HL-60/S4 treated with retinoic acid at 250 ng/mL for 4 days and 3 days (cell line): ENCODE data around the gene HCK.
"Not testable (repeated sequence)": the region's sequence is repeated elsewhere in the genome, so short reads cannot be mapped to it uniquely, and the experiment has no call there.

Source experiments
- in situ Hi-C: fragments of 300-500 bp; cut with MboI; formaldehyde crosslinking; loops from 2 replicates; pipeline ENCODE4 v1.7.0; 2022; ENCODE audit warnings: low sequenced_read_pairs

HCK gene

GRCh38 chr20:32028647-32029372, 23.2 kb upstream of the HCK start:
- in situ Hi-C loops: no loop called here

GRCh38 chr20:32029561-32029960, 22.5 kb upstream of the HCK start:
- in situ Hi-C loops: no loop called here

- in situ Hi-C loops: no loop called here
These were observed 20.8 kb upstream of the HCK start for GRCh38 chr20:32031007-32031958.

GRCh38 chr20:32033316-32033715, 18.7 kb upstream of the HCK start:
- in situ Hi-C loops: no loop called here

- in situ Hi-C loops: not testable (repeated sequence)
These were observed 18.3 kb upstream of the HCK start for GRCh38 chr20:32033721-32034120.

GRCh38 chr20:32034581-32035425, 17.2 kb upstream of the HCK start:
- in situ Hi-C loops: no loop called here

- in situ Hi-C loops: no loop called here
These were observed 16.6 kb upstream of the HCK start for GRCh38 chr20:32035426-32035779.

- in situ Hi-C loops: no loop called here
These were observed 15.8 kb upstream of the HCK start for GRCh38 chr20:32036252-32036651.

GRCh38 chr20:32036716-32037485, 15.1 kb upstream of the HCK start:
- in situ Hi-C loops: no loop called here

GRCh38 chr20:32037929-32038328, 14.1 kb upstream of the HCK start:
- in situ Hi-C loops: no loop called here

- in situ Hi-C loops: no loop called here
These were observed 11.7 kb upstream of the HCK start for GRCh38 chr20:32040142-32040953.

GRCh38 chr20:32045999-32046398, 6.0 kb upstream of the HCK start:
- in situ Hi-C loops: no loop called here

GRCh38 chr20:32050324-32050841, 1.7 kb upstream of the HCK start:
- in situ Hi-C loops: no loop called here

GRCh38 chr20:32050851-32051556, 1.0 kb upstream of the HCK start:
- in situ Hi-C loops: no loop called here

GRCh38 chr20:32051720-32052089, 337 bp upstream of the HCK start:
- in situ Hi-C loops: no loop called here

- in situ Hi-C loops: no loop called here
These were observed 828 bp downstream of the HCK start for GRCh38 chr20:32052778-32053362.

- in situ Hi-C loops: no loop called here
These were observed 1.6 kb downstream of the HCK start for GRCh38 chr20:32053648-32054047.

GRCh38 chr20:32056708-32057483, 4.9 kb downstream of the HCK start:
- in situ Hi-C loops: no loop called here
